HepG2 (cell line): Measurements from ENCODE around the gene GORASP2. TPM values are rescaled to one million over a fixed set of nuclear protein-coding genes. Genes with fewer than 3 reads are reported as not detected.

Source experiments
- AHR ChIP-seq: IDR thresholded peaks from 2 replicates; pipeline ENCODE4 v1.6.1; 2018; ENCODE audit warnings: missing genetic modification reagents, missing compliant biosample characterization
- ATF5 ChIP-seq: sonication (generic); formaldehyde crosslinking; IDR thresholded peaks from 2 replicates; pipeline ENCODE4 v1.4.0; 2020; ENCODE audit warnings: mild to moderate bottlenecking, low read depth, missing genetic modification reagents
- FOXC1 ChIP-seq: sonication (generic); formaldehyde crosslinking; IDR thresholded peaks from 2 replicates; pipeline ENCODE4 v1.8.0; 2022; ENCODE audit warnings: mild to moderate bottlenecking, missing genetic modification reagents, borderline replicate concordance
- MED13 ChIP-seq: sonication (generic); formaldehyde crosslinking; IDR thresholded peaks from 2 replicates; pipeline ENCODE4 v1.5.0; 2020; ENCODE audit warnings: missing genetic modification reagents
- NFE2 ChIP-seq: sonication (generic); formaldehyde crosslinking; IDR thresholded peaks from 2 replicates; pipeline ENCODE4 v1.4.0; 2020; ENCODE audit warnings: missing genetic modification reagents
- NFE2L1 ChIP-seq: sonication (generic); formaldehyde crosslinking; IDR thresholded peaks from 2 replicates; pipeline ENCODE4 v1.4.0; 2020; ENCODE audit warnings: missing genetic modification reagents, mild to moderate bottlenecking, borderline replicate concordance
- POGZ ChIP-seq: sonication (generic); formaldehyde crosslinking; IDR thresholded peaks from 2 replicates; pipeline ENCODE4 v1.4.0; 2020; ENCODE audit warnings: mild to moderate bottlenecking, missing genetic modification reagents
- POLR2A ChIP-seq, 2 experiments: IDR thresholded peaks; 2 replicates each; pipeline ENCODE4 v1.6.1; 2011; ENCODE audit warnings: low read depth in 2 of 2, low read length in 2 of 2, mild to moderate bottlenecking in 1 of 2, moderate library complexity in 1 of 2; ENCODE audit not compliant: insufficient read depth in 1 of 2
- RORA ChIP-seq: sonication (generic); formaldehyde crosslinking; IDR thresholded peaks from 2 replicates; pipeline ENCODE4 v1.5.0; 2020; ENCODE audit warnings: mild to moderate bottlenecking, missing genetic modification reagents, moderate library complexity
- SNAPC2 ChIP-seq: sonication (generic); formaldehyde crosslinking; IDR thresholded peaks from 2 replicates; pipeline ENCODE4 v1.8.1; 2022; ENCODE audit warnings: mild to moderate bottlenecking, missing genetic modification reagents
- TRAFD1 ChIP-seq: sonication (generic); formaldehyde crosslinking; IDR thresholded peaks from 2 replicates; pipeline ENCODE4 v1.5.1; 2020; ENCODE audit warnings: missing genetic modification reagents, mild to moderate bottlenecking, borderline replicate concordance
- ZBTB4 ChIP-seq: sonication (generic); formaldehyde crosslinking; IDR thresholded peaks from 2 replicates; pipeline ENCODE4 v1.4.0; 2020; ENCODE audit warnings: missing genetic modification reagents, mild to moderate bottlenecking, borderline replicate concordance
- ZBTB7A ChIP-seq: sonication (generic); formaldehyde crosslinking; IDR thresholded peaks from 2 replicates; pipeline ENCODE4 v1.8.0; 2022; ENCODE audit warnings: mild to moderate bottlenecking, missing genetic modification reagents
- ZIK1 ChIP-seq: sonication (generic); formaldehyde crosslinking; IDR thresholded peaks from 2 replicates; pipeline ENCODE4 v1.5.0; 2020; ENCODE audit warnings: mild to moderate bottlenecking, low read depth, missing genetic modification reagents, borderline replicate concordance
- ZNF207 ChIP-seq: fragments of 450-650 bp; IDR thresholded peaks from 2 replicates; pipeline ENCODE4 v1.6.1; 2016; ENCODE audit warnings: antibody characterized with exemption, borderline replicate concordance
- ZNF589 ChIP-seq: sonication (generic); formaldehyde crosslinking; conservative IDR thresholded peaks from 2 replicates; pipeline ENCODE4 v1.8.0; 2022; ENCODE audit warnings: mild to moderate bottlenecking, moderate library complexity, missing genetic modification reagents
- ZNF598 ChIP-seq: sonication (generic); formaldehyde crosslinking; IDR thresholded peaks from 2 replicates; pipeline ENCODE4 v1.5.1; 2020; ENCODE audit warnings: mild to moderate bottlenecking, missing genetic modification reagents, borderline replicate concordance
- ZNF660 ChIP-seq: sonication (generic); formaldehyde crosslinking; IDR thresholded peaks from 2 replicates; pipeline ENCODE4 v1.5.1; 2020; ENCODE audit warnings: mild to moderate bottlenecking, low read depth, missing genetic modification reagents, borderline replicate concordance
- polyA plus RNA-seq, 8 experiments: library from polyadenylated mRNA; depleted of rRNA in 3 of 8; stranded (reverse) in 7 of 8; unstranded in 1 of 8; fragments of >200 nt; fragmentation: Illumina TruSeq in 4 of 8; extraction: Trizol in 4 of 8; gene quantifications; 2 replicates each; pipeline versions ENCODE4 v1.2.1 to v1.2.3, GENCODE V29; 2011 to 2016; ENCODE audit warnings: low read depth in 4 of 8, missing spikeins in 1 of 8, mixed read lengths in 1 of 8; ENCODE audit not compliant: insufficient read depth in 1 of 8
- total RNA-seq, 5 experiments: library from RNA; depleted of rRNA; stranded (reverse); fragments of >200 nt; fragmentation: Illumina TruSeq; extraction: Trizol; gene quantifications; 2 replicates each; pipeline ENCODE4 v1.2.3, GENCODE V29; 2016; ENCODE audit warnings: low read depth in 1 of 5
- TF ChIP-seq, protein P1 (sequence below): sonication (generic); formaldehyde crosslinking; IDR thresholded peaks from 2 replicates; pipeline ENCODE4 v1.4.0; 2020; ENCODE audit warnings: mild to moderate bottlenecking, missing genetic modification reagents

GORASP2 gene
- total and polyA plus RNA-seq, 2 of the 13 experiments (the other 11 are each of a cell fraction or from before 2014, with no cell fraction given), result 103 to 239 TPM

DNA sequence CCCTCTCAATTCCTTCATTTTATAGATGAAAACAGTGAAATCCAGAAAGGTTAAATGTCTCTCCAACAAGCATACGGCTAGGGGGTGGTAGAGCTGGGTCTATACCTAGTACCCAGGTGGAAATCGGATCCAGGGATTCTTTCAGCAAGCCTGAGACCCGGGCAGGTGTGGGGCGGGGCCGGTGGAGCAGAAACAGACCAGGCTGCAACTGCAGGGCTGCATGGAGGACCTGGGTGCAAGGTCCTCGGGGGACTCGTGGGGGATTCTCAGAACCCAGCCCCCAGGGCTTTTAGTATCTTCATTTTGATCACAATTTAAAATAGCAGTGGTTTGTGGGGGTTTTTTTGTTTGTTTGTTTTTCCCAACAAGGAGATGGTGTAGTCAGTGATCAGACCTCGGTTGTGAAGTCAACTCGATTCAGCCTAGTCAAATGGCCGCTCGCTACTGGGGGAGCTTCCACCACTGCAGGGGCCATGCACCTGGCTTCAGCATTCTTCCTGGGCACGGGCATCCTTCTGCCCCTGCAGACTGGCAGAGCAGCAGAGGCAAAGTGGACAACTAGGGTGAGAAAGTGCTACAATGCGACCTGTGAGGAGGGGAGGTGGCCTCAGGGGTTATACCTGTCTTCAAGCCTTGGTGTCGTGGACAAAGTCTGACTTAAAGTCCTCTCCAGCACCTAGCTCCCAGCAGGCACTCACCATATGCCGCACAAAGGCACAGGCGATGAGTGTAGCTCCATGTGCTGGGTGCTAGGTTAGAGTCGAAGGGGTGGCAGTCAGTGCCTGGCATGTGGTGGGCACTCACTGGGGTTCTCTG is 46.3 kb downstream of the GORASP2 start (continued):
- peak; percentile 19; the same call in 1 of the 2 replicates for TF ChIP-seq POGZ (CRISPR knock-in tag)
- peak; percentile 87; the same call in 1 of the 2 replicates for TF ChIP-seq ZNF589 (CRISPR knock-in tag)
- TF ChIP-seq, protein P1, sequence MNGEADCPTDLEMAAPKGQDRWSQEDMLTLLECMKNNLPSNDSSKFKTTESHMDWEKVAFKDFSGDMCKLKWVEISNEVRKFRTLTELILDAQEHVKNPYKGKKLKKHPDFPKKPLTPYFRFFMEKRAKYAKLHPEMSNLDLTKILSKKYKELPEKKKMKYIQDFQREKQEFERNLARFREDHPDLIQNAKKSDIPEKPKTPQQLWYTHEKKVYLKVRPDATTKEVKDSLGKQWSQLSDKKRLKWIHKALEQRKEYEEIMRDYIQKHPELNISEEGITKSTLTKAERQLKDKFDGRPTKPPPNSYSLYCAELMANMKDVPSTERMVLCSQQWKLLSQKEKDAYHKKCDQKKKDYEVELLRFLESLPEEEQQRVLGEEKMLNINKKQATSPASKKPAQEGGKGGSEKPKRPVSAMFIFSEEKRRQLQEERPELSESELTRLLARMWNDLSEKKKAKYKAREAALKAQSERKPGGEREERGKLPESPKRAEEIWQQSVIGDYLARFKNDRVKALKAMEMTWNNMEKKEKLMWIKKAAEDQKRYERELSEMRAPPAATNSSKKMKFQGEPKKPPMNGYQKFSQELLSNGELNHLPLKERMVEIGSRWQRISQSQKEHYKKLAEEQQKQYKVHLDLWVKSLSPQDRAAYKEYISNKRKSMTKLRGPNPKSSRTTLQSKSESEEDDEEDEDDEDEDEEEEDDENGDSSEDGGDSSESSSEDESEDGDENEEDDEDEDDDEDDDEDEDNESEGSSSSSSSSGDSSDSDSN (CRISPR knock-in tag), result peak; percentile 18; the same call in 1 of the 2 replicates
- 0 out of 2 replicates have a peak, but pooled peaks have one; percentile 58 for TF ChIP-seq ZIK1
- peak; percentile 59; the same call in 1 of the 2 replicates for TF ChIP-seq AHR
- no peak for TF ChIP-seq TRAFD1 (CRISPR knock-in tag)
- peak in 1 of 2 experiments; percentile 71; a peak in 3 of 4 replicates for TF ChIP-seq POLR2A (IDR thresholded peaks at IDR 0.05; ENCODE audit: insufficient read depth in 1 of 2, low read depth in 2 of 2, low read length in 2 of 2)
- peak; percentile 67; the same call in 1 of the 2 replicates for TF ChIP-seq ZBTB7A (CRISPR knock-in tag)
- TF ChIP-seq NFE2L1, result peak; percentile 49; the same call in 1 of the 2 replicates
- TF ChIP-seq ZNF660 (CRISPR knock-in tag), result no peak
- TF ChIP-seq NFE2, result no peak
- TF ChIP-seq FOXC1, result peak; percentile 42; the same call in 1 of the 2 replicates
- peak; percentile 64; the same call in 1 of the 2 replicates for TF ChIP-seq ZBTB4 (CRISPR knock-in tag)
- TF ChIP-seq SNAPC2 (CRISPR knock-in tag), result 0 out of 2 replicates have a peak, but pooled peaks have one; percentile 50
- 0 out of 2 replicates have a peak, but pooled peaks have one; percentile 81 for TF ChIP-seq ATF5 (CRISPR knock-in tag)
- TF ChIP-seq MED13, result no peak
- TF ChIP-seq ZNF207, result no peak
- TF ChIP-seq RORA (CRISPR knock-in tag), result no peak
- TF ChIP-seq ZNF598 (CRISPR knock-in tag), result no peak
